ENCODE results near the gene SLC25A20. TPM values are rescaled to one million over a fixed set of nuclear protein-coding genes. Genes with fewer than 3 reads are reported as not detected.

SLC25A20 gene
- total RNA-seq, 1 experiment from 2014 or later: 17.7 TPM

- Histone ChIP-seq H3K27me3 (ENCODE audit: low read length) (no peaks in the 10 kb centered on the region), H3K9me2 (replicated peaks; ENCODE audit: low read length) (no peaks in the 10 kb centered on the region), H2AFZ (ENCODE audit: low read length) (no peak overlapping the region), H3K79me2 (ENCODE audit: low read length) (no peaks in the 10 kb centered on the region), H3K9ac (ENCODE audit: low read length) (no peak overlapping the region), H4K20me1 (ENCODE audit: low read length) (no peaks in the 10 kb centered on the region), H3K4me1 (ENCODE audit: insufficient read depth, low read length) (no peaks in the 10 kb centered on the region), H3K4me3 (ENCODE audit: low read length) (no peak overlapping the region), H3K9me3 (ENCODE audit: low read length) (no peaks in the 10 kb centered on the region), H3K36me3 (ENCODE audit: low read depth, low read length) (no peaks in the 10 kb centered on the region), H3K4me2 (ENCODE audit: low read length) (no peak overlapping the region), H3K27ac (ENCODE audit: low read length) (no peak overlapping the region), H3F3A (ENCODE audit: low read length, unreplicated experiment) (no peaks in the 10 kb centered on the region)
- TF ChIP-seq EZH2phosphoT487 (IDR thresholded peaks at IDR 0.05; ENCODE audit: borderline replicate concordance, low read length) (no peak), CTCF (conservative IDR thresholded peaks at IDR 0.05; ENCODE audit: low read depth, low read length) (no peak), EZH2 (IDR thresholded peaks at IDR 0.05; ENCODE audit: low read length, unreplicated experiment) (no peak)
- ATAC-seq: no peak
- DNase-seq: no peak
- intact Hi-C loops (cut with micrococcal nuclease): no loop called here
- CTCF ChIA-PET: no interaction called here
- POLR2A ChIA-PET (ENCODE audit: unreplicated experiment): no interaction called here
- BruUV-seq (replicated peaks): no TSS peak
Measured at GRCh38 chr3:48856469-48856868, 42.2 kb downstream of the SLC25A20 start.

GRCh38 chr3:48855681-48856447, 42.8 kb downstream of the SLC25A20 start:
- POLR2A ChIA-PET (ENCODE audit: unreplicated experiment): no interaction called here
- no TSS peak for BruUV-seq (replicated peaks)
- intact Hi-C loops (cut with micrococcal nuclease): no loop called here

More at GRCh38 chr3:48855681-48856447, 42.8 kb downstream of the SLC25A20 start:
- CTCF ChIA-PET: no interaction called here
- Histone ChIP-seq H3K9me2 (replicated peaks; ENCODE audit: low read length) (no peaks in the 10 kb centered on the region), H3F3A (ENCODE audit: low read length, unreplicated experiment) (no peaks in the 10 kb centered on the region), H3K9me3 (ENCODE audit: low read length) (no peaks in the 10 kb centered on the region), H3K4me1 (ENCODE audit: insufficient read depth, low read length) (no peaks in the 10 kb centered on the region), H3K4me2 (ENCODE audit: low read length) (no peak overlapping the region), H4K20me1 (ENCODE audit: low read length) (no peaks in the 10 kb centered on the region), H3K27me3 (ENCODE audit: low read length) (no peaks in the 10 kb centered on the region), H3K27ac (ENCODE audit: low read length) (no peak overlapping the region), H3K9ac (ENCODE audit: low read length) (no peak overlapping the region), H3K4me3 (ENCODE audit: low read length) (no peak overlapping the region), H2AFZ (ENCODE audit: low read length) (no peak overlapping the region), H3K36me3 (ENCODE audit: low read depth, low read length) (no peaks in the 10 kb centered on the region), H3K79me2 (ENCODE audit: low read length) (no peaks in the 10 kb centered on the region)
- TF ChIP-seq CTCF (conservative IDR thresholded peaks at IDR 0.05; ENCODE audit: low read depth, low read length) (no peak), EZH2phosphoT487 (IDR thresholded peaks at IDR 0.05; ENCODE audit: borderline replicate concordance, low read length) (no peak), EZH2 (IDR thresholded peaks at IDR 0.05; ENCODE audit: low read length, unreplicated experiment) (no peak)
- ATAC-seq (no peak), DNase-seq (no peak)

Measured in PC-3 (cell line).